Suprapubic skin (tissue), 4 donors: ENCODE data around the gene MARCHF10. TPM values are rescaled to one million over a fixed set of nuclear protein-coding genes. Genes with fewer than 3 reads are reported as not detected.

Experiments
- DNase-seq, 2 donors: peaks; one replicate each; pipeline ENCODE4 v3.0.0-alpha.2; 2019; ENCODE audit warnings: low spot score in 2 of 2
- H3K27ac ChIP-seq: fragments of 200-600 bp; sonication (generic); one replicate; pipeline ENCODE4 v1.5.1; 2019
- H3K27me3 ChIP-seq: fragments of 200-600 bp; sonication (generic); one replicate; pipeline ENCODE4 v1.5.1; 2019
- H3K36me3 ChIP-seq: fragments of 200-600 bp; sonication (generic); one replicate; pipeline ENCODE4 v1.5.1; 2019
- H3K4me1 ChIP-seq: fragments of 200-600 bp; sonication (generic); one replicate; pipeline ENCODE4 v1.5.1; 2019
- H3K4me3 ChIP-seq: fragments of 200-600 bp; sonication (generic); one replicate; pipeline ENCODE4 v1.5.1; 2019; ENCODE audit warnings: mild to moderate bottlenecking
- H3K9me3 ChIP-seq: fragments of 200-600 bp; sonication (generic); one replicate; pipeline ENCODE4 v1.5.1; 2019
- EP300 ChIP-seq: sonication (generic); formaldehyde crosslinking; IDR thresholded peaks from one replicate; pipeline ENCODE4 v1.6.1; 2017; ENCODE audit warnings: antibody characterized with exemption
- POLR2A ChIP-seq, 2 donors: fragments of 450-650 bp; IDR thresholded peaks; one replicate each; pipeline ENCODE4 v1.6.1; 2017; ENCODE audit warnings: antibody characterized with exemption in 2 of 2, mild to moderate bottlenecking in 2 of 2, moderate library complexity in 2 of 2
- POLR2AphosphoS5 ChIP-seq, 3 donors: sonication (generic); formaldehyde crosslinking; IDR thresholded peaks; one replicate each; pipeline ENCODE4 v1.6.1; 2017; ENCODE audit warnings: antibody characterized with exemption in 3 of 3
- WGBS: methylation state at CpG from one replicate; pipeline ENCODE4 v1.1.5; 2018; 5-methylcytosine and 5-hydroxymethylcytosine counted together
- total RNA-seq, 4 donors: library from RNA; depleted of rRNA; stranded (reverse); fragments of >200 nt; gene quantifications; one replicate each; pipeline ENCODE4 v1.1.0, GENCODE V29; 2016
- TF ChIP-seq, protein P1 (sequence below), 2 donors: fragments of 200-600 bp in 1 of 2; fragments of 450-650 bp in 1 of 2; sonication (generic) in 1 of 2; IDR thresholded peaks; one replicate each; pipeline ENCODE4 v1.5.1; 2016 to 2019; ENCODE audit warnings: antibody characterized with exemption in 2 of 2, mild to moderate bottlenecking in 1 of 2, moderate library complexity in 1 of 2

The MARCHF10 gene
- total RNA-seq, 4 donors from 2014 or later = not detected

DNA sequence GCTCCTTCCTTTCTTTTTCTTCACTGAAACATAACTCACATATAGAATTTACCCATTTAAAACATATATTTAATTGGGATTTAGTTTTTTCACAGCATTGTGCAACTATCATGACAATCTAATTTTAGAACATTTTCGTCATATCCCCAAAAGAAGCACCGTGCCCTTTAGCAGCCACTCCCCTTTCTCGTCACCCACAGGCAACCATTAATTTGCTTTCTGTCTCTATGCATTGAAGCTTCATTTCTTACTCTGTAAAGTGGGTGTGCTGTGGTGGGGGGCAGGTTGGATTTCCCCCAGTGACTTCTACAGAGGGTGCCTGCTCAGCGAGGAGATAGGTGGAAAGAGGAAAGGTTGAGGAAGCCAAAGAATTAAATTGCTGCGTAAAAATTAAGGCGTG is 144.8 kb downstream of the MARCHF10 start:
- no peaks in the 10 kb centered on the region for H3K27me3 ChIP-seq
- H3K9me3 ChIP-seq = no peaks in the 10 kb centered on the region
- 65% methylated on average over 6 of the region's 6 CpGs for WGBS
- peaks cover 9% of the 10 kb centered on the region for H3K36me3 ChIP-seq
- no peak overlapping the region for H3K4me3 ChIP-seq
- H3K4me1 ChIP-seq = peaks cover 3% of the 10 kb centered on the region
- no peak overlapping the region for H3K27ac ChIP-seq
- DNase-seq = no peak
- TF ChIP-seq, protein P1, sequence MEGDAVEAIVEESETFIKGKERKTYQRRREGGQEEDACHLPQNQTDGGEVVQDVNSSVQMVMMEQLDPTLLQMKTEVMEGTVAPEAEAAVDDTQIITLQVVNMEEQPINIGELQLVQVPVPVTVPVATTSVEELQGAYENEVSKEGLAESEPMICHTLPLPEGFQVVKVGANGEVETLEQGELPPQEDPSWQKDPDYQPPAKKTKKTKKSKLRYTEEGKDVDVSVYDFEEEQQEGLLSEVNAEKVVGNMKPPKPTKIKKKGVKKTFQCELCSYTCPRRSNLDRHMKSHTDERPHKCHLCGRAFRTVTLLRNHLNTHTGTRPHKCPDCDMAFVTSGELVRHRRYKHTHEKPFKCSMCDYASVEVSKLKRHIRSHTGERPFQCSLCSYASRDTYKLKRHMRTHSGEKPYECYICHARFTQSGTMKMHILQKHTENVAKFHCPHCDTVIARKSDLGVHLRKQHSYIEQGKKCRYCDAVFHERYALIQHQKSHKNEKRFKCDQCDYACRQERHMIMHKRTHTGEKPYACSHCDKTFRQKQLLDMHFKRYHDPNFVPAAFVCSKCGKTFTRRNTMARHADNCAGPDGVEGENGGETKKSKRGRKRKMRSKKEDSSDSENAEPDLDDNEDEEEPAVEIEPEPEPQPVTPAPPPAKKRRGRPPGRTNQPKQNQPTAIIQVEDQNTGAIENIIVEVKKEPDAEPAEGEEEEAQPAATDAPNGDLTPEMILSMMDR (IDR thresholded peaks at IDR 0.05) = no peak
- TF ChIP-seq POLR2A (IDR thresholded peaks at IDR 0.05) = no peak
- no peak for TF ChIP-seq POLR2AphosphoS5 (IDR thresholded peaks at IDR 0.05)
- TF ChIP-seq EP300 = no peak

DNA sequence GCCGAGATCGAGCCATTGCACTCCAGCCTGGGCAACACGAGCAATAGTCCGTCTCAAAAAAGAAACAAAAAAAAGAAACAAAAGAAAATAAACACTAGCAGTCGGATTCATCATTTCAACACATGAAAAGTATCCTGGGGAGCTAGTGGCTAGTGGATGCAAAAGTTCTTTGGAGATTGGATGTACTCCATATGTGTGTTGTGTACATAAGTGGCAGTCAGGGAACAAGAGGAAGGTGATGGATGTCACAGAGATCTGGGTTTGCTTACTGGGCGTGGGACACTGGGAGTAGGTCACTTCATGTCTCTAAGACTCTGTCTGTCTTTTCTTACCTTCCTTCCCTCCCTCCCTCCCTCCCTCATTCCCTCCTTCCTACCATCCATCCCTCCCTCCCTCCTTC is 145.3 kb downstream of the MARCHF10 start:
- Histone ChIP-seq H3K4me1 (peaks cover 2% of the 10 kb centered on the region), H3K36me3 (peaks cover 13% of the 10 kb centered on the region), H3K4me3 (no peak overlapping the region), H3K27ac (no peak overlapping the region), H3K27me3 (no peaks in the 10 kb centered on the region), H3K9me3 (no peaks in the 10 kb centered on the region)
- TF ChIP-seq POLR2AphosphoS5 (IDR thresholded peaks at IDR 0.05) (no peak), EP300 (no peak), POLR2A (IDR thresholded peaks at IDR 0.05) (no peak)
- 86% methylated on average over 6 of the region's 6 CpGs for WGBS
- DNase-seq = no peak

DNA sequence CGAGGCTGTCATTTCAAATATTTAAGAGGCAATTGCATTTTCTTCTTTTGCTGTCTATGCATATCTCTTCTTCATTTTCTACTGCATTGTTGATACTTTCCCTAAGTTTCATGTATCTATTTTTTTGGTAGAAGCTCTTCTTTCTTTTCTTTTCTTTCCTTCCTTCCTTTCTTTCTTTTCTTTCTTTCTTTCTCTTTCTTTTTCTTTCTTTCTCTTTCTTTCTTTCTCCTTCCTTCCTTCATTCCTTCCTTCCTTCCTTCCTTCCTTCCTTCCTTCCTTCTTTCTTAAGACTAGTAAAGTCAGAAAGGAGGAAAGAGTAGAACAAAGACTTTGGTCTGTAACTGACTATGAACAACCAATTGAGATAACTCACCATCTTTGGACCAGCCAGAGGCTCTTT is 146.8 kb downstream of the MARCHF10 start:
- no peaks in the 10 kb centered on the region for H3K9me3 ChIP-seq
- H3K36me3 ChIP-seq = peaks cover 10% of the 10 kb centered on the region
- no peaks in the 10 kb centered on the region for H3K27me3 ChIP-seq
- H3K4me3 ChIP-seq = no peak overlapping the region
- TF ChIP-seq, protein P1 (IDR thresholded peaks at IDR 0.05) = no peak
- TF ChIP-seq POLR2AphosphoS5 (IDR thresholded peaks at IDR 0.05) (no peak), POLR2A (IDR thresholded peaks at IDR 0.05) (no peak), EP300 (no peak)
- WGBS = 92% methylated on average over 1 of the region's 1 CpG
- DNase-seq = no peak
- H3K27ac ChIP-seq = no peak overlapping the region
- peaks cover 6% of the 10 kb centered on the region for H3K4me1 ChIP-seq

DNA sequence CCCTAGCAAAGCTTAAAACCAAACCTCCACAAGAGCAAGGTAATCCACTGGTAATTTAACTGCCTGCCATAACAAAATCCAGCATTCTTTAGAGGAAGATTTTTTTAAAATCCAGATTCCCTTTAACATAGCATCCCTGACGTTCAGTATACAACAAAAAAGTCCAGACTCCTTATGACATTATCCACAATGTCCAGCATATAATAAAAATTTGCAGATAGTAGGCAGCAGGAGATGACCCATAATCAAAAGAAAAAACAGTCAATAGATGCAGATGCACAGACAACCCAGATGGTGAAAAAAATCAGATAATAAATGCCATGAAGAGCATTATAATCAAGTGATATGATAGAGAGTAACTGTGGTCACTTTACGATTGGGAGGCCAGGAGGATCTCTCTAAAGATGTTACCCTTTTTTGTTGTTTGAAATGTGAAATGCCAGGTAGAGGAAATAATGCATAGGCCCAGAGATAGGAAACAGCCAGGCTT is 147.4 kb downstream of the MARCHF10 start:
- no peak for TF ChIP-seq POLR2AphosphoS5 (IDR thresholded peaks at IDR 0.05)
- TF ChIP-seq, protein P1 (IDR thresholded peaks at IDR 0.05) = no peak
- no peak for TF ChIP-seq EP300
- no peak for TF ChIP-seq POLR2A (IDR thresholded peaks at IDR 0.05)
- H3K4me1 ChIP-seq = peaks cover 6% of the 10 kb centered on the region
- no peak for DNase-seq
- H3K4me3 ChIP-seq = no peak overlapping the region
- peaks cover 10% of the 10 kb centered on the region for H3K36me3 ChIP-seq
- 92% methylated on average over 2 of the region's 2 CpGs for WGBS
- H3K27ac ChIP-seq = no peak overlapping the region
- H3K27me3 ChIP-seq = no peaks in the 10 kb centered on the region
- H3K9me3 ChIP-seq = no peaks in the 10 kb centered on the region

DNA sequence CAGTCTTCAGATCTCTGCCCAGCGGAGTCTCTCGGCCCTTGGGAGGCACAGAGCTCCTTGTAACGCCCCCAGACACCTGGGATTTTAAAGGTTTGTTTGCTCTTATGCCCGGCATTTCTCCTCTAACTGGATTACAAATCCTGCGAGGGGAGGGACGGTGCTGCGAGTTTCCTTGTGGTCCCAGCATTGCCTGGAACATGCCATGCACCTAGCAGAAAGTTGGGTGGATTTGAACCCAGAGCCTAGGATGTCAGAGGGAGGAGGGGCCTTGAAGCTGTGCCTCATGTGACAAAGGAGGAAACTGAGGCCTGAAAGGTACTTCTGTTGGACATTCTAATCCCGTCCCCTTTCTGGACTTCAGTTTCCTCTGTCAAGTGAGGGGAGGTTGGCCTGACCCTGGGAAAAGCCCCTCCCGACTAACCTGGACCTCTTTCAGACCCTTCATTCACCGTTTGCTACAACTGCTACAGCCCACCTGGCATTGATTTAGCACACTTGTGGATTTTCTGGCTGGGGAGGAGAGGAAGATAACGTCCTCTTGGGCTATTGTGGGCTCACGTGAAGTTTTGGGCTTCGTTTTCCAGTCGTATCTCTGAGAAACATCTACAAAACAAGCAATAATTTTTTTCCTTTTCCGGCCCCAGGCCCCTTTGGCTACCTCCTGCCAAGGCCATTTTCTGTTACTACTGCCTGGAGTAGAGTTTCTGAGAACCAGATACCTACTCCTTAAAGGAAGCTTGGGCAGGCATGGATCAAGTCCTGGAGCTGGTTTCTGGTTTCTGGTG is 149.8 kb downstream of the MARCHF10 start:
- TF ChIP-seq, protein P1 (IDR thresholded peaks at IDR 0.05) = no peak
- no peak for TF ChIP-seq EP300
- no peak for TF ChIP-seq POLR2A (IDR thresholded peaks at IDR 0.05)
- no peak for TF ChIP-seq POLR2AphosphoS5 (IDR thresholded peaks at IDR 0.05)
- Histone ChIP-seq H3K9me3 (no peaks in the 10 kb centered on the region), H3K4me1 (peaks cover 21% of the 10 kb centered on the region), H3K4me3 (no peak overlapping the region), H3K27me3 (no peaks in the 10 kb centered on the region), H3K36me3 (peaks cover 5% of the 10 kb centered on the region), H3K27ac (no peak overlapping the region)
- no peak for DNase-seq
- 82% methylated on average over 15 of the region's 15 CpGs for WGBS
